ENCODE results near the gene NABP2. TPM values are rescaled to one million over a fixed set of nuclear protein-coding genes. Genes with fewer than 3 reads are reported as not detected.
A peak's percentile ranks its signal among the peaks of the same experiment; 100 is the strongest.

Gene NABP2
- polyA plus RNA-seq, 1 of the 3 experiments (the other 2 are of a cell fraction) = 49.3 TPM

DNA sequence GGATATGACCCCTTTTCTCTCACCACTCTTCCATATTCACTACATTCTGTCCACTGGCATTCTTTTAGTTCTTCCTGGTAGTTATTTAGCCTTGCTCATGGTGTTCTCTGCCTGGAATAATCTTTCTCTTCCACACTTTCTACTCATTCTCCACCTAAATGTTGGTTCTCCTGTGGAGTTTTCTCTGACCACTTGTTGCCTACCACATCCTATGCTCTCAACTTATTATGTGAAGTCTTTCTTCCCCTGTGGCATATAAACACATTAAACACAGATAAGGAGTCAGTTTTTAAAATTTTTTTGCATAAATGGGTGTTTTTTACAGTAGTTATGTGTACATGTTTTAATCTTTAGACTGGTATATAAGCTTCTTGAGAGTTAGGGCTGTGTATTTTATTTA is 31.6 kb upstream of the NABP2 start (continued):
- TF ChIP-seq CHD2 (IDR thresholded peaks at IDR 0.05; ENCODE audit: low read length, partially characterized antibody) = no peak
- TF ChIP-seq EZH2phosphoT487 (IDR thresholded peaks at IDR 0.05; ENCODE audit: borderline replicate concordance, low read depth) = no peak
- no peak for TF ChIP-seq FOSL2 (IDR thresholded peaks at IDR 0.05; ENCODE audit: borderline replicate concordance, low read depth)
- no peak for TF ChIP-seq ZBTB33 (IDR thresholded peaks at IDR 0.05; ENCODE audit: borderline replicate concordance, low read depth)
- TF ChIP-seq USF2 (IDR thresholded peaks at IDR 0.05; ENCODE audit: borderline replicate concordance, low read depth, low read length) = no peak
- TF ChIP-seq EP300 (IDR thresholded peaks at IDR 0.05; ENCODE audit: borderline replicate concordance in 1 of 2, low read depth in 1 of 2, low read length in 1 of 2) = no peak
- TF ChIP-seq JUND (IDR thresholded peaks at IDR 0.05) = no peak
- TF ChIP-seq RFX5 (IDR thresholded peaks at IDR 0.05; ENCODE audit: low read length) = no peak

- Histone ChIP-seq H3K4me2 (no peak overlapping the region; the same call in 1 of the 2 replicates), H3K4me1 (ENCODE audit: control insufficient read depth in 1 of 2, insufficient read depth in 2 of 2, low read depth in 1 of 2, low read length in 1 of 2) (peaks cover 2 to 12% of the 10 kb centered on the region in 2 experiments; a peak in 2 of 4 replicates), H3K27ac (ENCODE audit: low read depth in 2 of 2, low read length in 1 of 2) (peak overlapping the region in 1 of 2 experiments; percentile 17; a peak in 1 of 4 replicates), H3K36me3 (replicated peaks in 1 of 2; ENCODE audit: control insufficient read depth in 1 of 2, insufficient read depth in 2 of 2, low read length in 1 of 2) (no peaks in the 10 kb centered on the region), H2AFZ (ENCODE audit: low read depth) (peak overlapping the region; percentile 83), H3K9me2 (no peaks in the 10 kb centered on the region), H4K20me1 (ENCODE audit: insufficient read depth) (no peaks in the 10 kb centered on the region), H3K27me3 (ENCODE audit: insufficient read depth) (no peaks in the 10 kb centered on the region), H3K79me2 (ENCODE audit: insufficient read depth) (peaks cover 8% of the 10 kb centered on the region), H3K4me3 (ENCODE audit: low read depth in 2 of 2, low read length in 1 of 2) (peak overlapping the region in 1 of 2 experiments; percentile 23; a peak in 1 of 4 replicates), H3K9me3 (no peaks in the 10 kb centered on the region), H3F3A (replicated peaks; ENCODE audit: insufficient read depth) (peaks cover 29% of the 10 kb centered on the region), H3K9ac (no peak overlapping the region)
- peak; percentile 73 for DNase-seq
- 0% methylated on average over 1 of the region's 1 CpG for WGBS (ENCODE audit: low lambda C conversion rate)
- POLR2A ChIA-PET = no interaction called here
- CTCF ChIA-PET = interaction anchor here (0.8 to 13.8 kb wide), 6 partner anchors 14 to 70 kb away, joined by 7 to 272 read pairs (median 35); partner anchors contain the start of genes ANKRD52, ESYT1, RNF41 and RPL41
- TF ChIP-seq PBX3 (IDR thresholded peaks at IDR 0.05) (no peak), TAF1 (IDR thresholded peaks at IDR 0.05; ENCODE audit: borderline replicate concordance, low read depth, low read length) (peak; percentile 59; the same call in 1 of the 2 replicates), GATA2 (CRISPR knock-in tag; IDR thresholded peaks at IDR 0.05) (no peak), RXRA (IDR thresholded peaks at IDR 0.05; ENCODE audit: borderline replicate concordance, low read depth) (no peak), RCOR1 (IDR thresholded peaks at IDR 0.05; ENCODE audit: low read length) (0 out of 2 replicates have a peak, but pooled peaks have one; percentile 25), RAD21 (IDR thresholded peaks at IDR 0.05; ENCODE audit: low read length) (peak; percentile 90), ELF1 (IDR thresholded peaks at IDR 0.05) (no peak), YY1 (IDR thresholded peaks at IDR 0.05; ENCODE audit: low read depth) (peak; percentile 91), USF2 (IDR thresholded peaks at IDR 0.05; ENCODE audit: borderline replicate concordance, low read depth, low read length) (no peak)
- TF ChIP-seq, protein P1, sequence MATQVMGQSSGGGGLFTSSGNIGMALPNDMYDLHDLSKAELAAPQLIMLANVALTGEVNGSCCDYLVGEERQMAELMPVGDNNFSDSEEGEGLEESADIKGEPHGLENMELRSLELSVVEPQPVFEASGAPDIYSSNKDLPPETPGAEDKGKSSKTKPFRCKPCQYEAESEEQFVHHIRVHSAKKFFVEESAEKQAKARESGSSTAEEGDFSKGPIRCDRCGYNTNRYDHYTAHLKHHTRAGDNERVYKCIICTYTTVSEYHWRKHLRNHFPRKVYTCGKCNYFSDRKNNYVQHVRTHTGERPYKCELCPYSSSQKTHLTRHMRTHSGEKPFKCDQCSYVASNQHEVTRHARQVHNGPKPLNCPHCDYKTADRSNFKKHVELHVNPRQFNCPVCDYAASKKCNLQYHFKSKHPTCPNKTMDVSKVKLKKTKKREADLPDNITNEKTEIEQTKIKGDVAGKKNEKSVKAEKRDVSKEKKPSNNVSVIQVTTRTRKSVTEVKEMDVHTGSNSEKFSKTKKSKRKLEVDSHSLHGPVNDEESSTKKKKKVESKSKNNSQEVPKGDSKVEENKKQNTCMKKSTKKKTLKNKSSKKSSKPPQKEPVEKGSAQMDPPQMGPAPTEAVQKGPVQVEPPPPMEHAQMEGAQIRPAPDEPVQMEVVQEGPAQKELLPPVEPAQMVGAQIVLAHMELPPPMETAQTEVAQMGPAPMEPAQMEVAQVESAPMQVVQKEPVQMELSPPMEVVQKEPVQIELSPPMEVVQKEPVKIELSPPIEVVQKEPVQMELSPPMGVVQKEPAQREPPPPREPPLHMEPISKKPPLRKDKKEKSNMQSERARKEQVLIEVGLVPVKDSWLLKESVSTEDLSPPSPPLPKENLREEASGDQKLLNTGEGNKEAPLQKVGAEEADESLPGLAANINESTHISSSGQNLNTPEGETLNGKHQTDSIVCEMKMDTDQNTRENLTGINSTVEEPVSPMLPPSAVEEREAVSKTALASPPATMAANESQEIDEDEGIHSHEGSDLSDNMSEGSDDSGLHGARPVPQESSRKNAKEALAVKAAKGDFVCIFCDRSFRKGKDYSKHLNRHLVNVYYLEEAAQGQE (IDR thresholded peaks at IDR 0.05; ENCODE audit: low read depth, low read length) = no peak
- TF ChIP-seq, protein P2, sequence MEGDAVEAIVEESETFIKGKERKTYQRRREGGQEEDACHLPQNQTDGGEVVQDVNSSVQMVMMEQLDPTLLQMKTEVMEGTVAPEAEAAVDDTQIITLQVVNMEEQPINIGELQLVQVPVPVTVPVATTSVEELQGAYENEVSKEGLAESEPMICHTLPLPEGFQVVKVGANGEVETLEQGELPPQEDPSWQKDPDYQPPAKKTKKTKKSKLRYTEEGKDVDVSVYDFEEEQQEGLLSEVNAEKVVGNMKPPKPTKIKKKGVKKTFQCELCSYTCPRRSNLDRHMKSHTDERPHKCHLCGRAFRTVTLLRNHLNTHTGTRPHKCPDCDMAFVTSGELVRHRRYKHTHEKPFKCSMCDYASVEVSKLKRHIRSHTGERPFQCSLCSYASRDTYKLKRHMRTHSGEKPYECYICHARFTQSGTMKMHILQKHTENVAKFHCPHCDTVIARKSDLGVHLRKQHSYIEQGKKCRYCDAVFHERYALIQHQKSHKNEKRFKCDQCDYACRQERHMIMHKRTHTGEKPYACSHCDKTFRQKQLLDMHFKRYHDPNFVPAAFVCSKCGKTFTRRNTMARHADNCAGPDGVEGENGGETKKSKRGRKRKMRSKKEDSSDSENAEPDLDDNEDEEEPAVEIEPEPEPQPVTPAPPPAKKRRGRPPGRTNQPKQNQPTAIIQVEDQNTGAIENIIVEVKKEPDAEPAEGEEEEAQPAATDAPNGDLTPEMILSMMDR (IDR thresholded peaks at IDR 0.05) = peak; percentile 91
- TF ChIP-seq, protein P3, sequence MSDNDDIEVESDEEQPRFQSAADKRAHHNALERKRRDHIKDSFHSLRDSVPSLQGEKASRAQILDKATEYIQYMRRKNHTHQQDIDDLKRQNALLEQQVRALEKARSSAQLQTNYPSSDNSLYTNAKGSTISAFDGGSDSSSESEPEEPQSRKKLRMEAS (IDR thresholded peaks at IDR 0.05; ENCODE audit: low read depth) = 0 out of 2 replicates have a peak, but pooled peaks have one; percentile 16
Measured at GRCh38 chr12:56193025-56193578, 31.0 kb upstream of the NABP2 start.

All from SK-N-SH (cell line).